GM19455 (cell line): ENCODE measurements around the gene APC2.
A peak's percentile ranks its signal among the peaks of the same experiment; 100 is the strongest.
"Not testable (repeated sequence)": the region's sequence is repeated elsewhere in the genome, so short reads cannot be mapped to it uniquely, and the experiment has no call there.

ENCODE experiments used
- ATAC-seq: cut with Tn5 transposase; IDR thresholded peaks from one replicate; pipeline ENCODE4 v1.9.1; 2021; ENCODE audit not compliant: unreplicated experiment

The APC2 gene

DNA sequence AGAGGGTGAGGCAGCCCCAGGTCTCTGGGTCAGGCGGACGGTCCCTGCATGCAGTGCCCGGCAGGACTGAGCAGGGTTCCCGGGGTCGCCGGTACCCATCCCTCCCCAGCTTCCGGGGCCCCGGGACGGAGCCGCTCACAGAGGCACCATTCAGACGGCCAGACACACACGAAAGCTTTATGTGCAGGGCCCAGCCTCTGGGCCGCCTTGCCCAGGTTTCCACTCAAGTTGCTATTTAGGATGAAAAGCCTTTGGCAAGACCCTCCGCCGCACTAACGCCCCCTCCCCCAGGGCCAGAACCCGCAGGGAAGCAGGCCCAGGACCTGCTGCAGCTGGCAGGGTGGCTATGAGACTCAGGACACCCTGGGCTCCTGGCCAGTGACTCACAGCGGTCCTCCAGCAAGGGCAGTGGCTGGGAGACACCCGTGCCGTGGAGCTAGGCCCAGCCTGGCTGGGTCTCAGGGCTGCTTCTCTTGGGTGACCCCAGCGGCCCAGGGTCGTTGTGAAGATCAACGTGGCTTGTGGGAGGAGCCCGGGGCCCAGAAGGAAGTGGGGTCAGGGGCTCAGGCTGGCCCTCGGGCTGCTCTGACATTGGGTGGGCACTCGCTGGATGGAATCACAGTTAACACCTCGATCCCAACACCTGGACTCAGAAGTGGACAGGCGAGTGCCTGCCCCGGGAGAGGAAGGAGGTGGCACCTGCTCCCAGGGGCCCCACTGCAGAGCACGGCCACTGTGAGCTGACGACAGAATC lies 24.3 kb downstream of the APC2 start:
- no peak for ATAC-seq

DNA sequence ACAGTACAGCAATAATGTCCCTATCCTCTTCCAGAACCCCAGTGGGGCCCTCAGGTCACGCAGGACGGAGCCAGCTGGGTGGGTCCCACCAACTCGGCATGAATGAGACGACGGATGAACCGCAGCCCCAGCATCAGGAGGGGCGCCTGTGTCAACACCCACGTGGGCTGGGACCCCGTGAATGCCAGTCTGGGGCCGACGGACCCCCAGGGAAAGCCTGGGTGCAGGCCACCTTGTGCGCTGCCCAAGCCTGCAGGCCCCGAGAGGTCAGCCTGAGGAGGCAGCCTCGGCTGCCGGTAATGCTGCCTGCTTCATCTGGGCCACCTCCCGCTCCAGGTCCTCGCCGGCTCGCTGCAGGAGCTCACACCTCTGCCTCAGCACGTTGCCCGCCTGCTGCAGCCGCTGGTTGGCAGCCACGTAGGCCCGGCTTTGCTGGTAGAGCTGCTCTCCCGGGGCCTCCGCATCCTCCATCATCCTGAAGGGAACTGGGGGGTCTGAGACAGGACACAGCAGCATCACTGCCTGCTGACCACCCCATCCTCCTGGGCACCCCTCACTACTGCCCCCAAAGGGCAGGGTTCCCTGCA lies 24.9 kb downstream of the APC2 start:
- ATAC-seq = no peak

DNA sequence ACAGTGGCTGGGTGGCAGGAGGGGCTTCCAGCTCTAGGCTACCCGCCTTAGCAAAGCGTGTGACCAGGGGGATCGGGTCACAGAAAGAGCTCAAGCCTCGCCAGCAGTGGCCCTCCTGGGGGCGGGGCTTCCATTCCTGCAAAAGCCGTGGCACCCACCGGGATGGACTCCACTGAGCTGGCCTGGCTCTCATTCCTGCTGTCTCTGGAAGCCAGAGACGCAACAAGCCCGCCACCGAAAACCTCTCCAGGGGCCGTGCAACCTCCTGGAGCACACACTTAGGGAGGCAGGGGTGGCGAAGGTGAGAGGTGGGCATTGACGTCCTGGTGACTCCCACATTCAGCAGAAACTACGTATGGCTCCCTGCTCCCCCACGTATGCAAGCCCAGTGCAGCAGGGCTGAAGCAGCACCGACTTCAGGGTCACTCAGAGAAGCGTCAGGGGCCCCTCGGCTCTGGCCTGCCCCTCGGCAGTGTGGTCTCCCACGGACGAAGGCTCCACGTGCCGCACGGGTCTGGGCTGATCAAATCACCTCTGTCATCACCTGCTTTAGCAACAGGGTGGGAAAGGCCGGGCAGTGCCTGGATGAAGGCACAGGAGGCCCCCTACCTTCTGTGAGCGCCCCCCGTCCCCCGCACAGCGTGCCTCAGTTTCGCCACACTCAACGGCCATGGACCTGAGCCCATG lies 26.0 kb downstream of the APC2 start:
- no peak for ATAC-seq

DNA sequence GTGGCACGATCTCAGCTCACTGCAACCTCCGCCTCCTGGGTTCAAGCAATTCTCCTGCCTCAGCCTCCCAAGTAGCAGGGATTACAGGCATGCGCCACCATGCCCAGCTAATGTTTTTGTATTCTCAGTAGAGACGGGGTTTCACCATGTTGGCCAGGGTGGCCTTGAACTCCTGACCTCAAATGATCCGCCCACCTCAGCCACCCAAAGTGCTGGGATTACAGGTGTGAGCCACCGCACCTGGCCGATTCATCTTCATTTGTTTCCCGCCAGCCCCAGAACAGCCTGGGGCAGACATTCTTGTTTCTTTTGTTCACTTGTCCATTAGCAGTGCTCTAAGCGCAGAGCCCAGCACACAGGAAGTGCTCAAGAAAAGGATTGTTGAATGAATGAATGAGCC lies 27.1 kb downstream of the APC2 start:
- not testable (repeated sequence) for ATAC-seq

DNA sequence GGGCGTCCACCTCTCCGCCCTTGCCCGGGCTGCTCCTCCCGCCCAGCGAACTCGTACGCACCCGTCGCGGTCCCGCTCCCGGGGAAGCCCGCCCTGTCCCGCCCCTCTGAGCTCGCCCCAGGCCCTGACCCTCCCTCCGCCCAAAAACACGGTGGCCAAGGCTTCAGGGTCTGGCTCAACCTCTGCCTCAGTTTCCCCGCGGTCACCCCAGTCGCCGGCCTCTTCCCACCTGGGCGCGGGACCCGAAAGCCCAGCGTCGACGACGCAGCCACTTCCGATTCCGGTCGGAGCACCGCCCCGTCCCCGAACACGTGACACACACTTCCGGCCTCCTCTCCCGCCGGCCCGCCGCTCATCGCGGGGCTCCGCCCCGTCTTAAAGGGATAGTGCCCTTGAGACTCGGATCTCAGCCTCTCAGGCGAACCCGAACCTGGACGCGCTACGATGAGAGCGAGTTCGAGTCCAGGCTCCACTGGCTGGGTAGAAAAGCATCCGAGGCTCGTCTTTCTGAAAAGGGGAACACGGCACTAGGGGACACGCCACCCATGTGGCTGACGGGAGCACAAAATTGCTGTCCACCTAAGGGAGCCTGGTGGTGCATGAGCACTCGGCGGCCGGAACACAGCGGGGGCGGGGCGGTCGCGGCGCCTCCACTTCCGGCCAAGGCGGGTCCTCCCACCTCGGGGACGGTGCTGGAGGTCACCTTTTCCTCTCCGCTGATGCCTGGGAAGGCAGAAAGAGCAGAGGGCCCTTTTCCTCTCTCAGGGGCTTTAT lies 29.2 kb downstream of the APC2 start, which contains the start of gene C19orf25:
Gene C19orf25 (minus strand): TSS at position 282 of the 774 bp plus-strand sequence. CDS start 312 bp downstream, outside the sequence.
- peak; percentile 86 for ATAC-seq

DNA sequence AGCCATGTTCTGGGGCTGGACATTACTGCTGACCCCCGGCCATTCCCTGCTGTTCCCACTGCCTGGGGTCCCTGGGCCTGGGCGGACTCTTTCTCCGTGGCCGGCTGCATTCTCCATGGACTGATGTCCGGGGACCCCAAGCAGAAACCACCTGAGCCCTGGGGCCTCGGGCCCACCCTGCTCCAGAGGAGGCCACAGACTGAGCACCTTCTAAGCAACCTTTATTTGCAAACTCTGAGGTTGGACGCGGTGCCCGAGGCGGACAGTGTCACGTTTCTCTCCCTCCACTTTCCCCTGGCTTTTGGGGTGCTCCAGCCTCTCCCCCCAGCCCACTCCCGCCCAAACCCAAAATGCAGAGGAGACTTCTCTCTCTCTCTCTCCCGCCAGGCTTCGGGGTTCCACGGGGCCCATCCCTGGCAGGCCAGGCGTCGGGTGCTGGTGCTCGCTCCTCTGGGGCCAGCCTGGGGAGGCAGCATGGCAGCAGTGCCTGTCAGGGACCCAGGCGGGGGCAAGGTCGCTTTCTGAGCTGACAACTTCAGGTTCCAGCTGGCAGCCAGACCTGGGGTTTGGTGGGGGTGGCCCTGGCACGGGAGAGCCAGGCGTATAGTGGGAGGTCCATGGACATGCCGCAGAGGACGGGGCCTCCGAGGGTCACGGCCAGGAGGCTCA lies 31.4 kb downstream of the APC2 start:
- ATAC-seq = no peak

DNA sequence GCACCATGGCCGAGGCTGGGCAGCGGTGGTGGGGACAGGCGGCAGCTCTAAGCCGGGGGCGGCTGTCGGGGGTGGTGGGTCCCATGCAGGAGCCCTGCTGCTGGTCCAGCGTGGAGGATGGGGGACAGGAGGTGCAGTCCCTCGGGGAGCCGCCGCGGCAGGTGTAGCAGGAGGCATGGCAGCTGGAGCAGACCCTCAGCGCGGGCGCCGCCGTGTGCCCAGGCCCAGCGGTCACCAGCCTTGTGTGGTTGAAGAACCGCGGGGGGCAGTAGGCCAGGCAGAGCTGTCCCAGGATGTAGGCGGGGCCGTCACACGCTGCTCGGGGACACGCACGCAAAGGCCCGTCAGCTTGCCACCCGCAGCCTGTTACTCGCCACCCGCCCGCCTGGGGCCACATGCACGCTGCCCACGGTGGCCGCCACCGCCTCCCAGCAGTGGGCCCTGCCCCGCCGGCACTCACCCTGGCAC lies 32.0 kb downstream of the APC2 start:
- no peak for ATAC-seq

DNA sequence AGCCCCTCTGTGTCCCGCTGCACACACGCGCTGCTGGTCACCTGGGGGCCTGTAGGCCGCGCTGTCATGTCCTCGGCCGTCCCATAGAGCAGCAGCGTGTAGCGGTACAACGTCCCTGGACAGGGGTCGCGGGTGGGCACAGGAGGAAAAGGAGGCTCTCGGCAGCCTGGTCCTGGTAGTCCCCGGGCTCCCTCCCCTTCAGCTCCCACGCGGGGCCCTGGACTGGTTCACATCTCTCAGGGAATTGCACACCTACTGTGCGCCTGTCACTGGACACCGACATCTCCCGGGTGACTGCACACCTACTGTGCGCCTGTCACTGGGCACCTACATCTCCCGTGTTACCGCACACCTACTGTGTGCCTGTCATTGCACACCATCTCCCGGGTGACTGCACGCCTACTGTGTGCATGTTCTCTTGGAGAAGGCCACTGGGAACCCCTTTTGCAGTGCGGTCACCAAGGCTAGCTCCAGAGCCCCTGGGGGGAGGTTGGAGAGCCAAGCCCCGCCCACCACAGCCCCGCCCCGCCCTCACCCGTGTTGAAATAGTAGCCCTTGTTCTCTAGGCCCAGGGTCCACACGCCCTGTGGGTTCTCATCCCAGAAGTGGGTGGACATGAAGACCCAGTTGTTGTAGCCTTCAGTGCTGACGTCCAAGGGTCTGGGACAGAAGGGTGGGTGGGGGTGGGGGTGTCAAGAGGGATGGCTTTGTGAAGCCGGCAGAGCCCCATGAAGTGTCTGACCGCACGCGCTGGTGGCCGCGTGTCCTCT lies 32.6 kb downstream of the APC2 start:
- ATAC-seq = no peak

DNA sequence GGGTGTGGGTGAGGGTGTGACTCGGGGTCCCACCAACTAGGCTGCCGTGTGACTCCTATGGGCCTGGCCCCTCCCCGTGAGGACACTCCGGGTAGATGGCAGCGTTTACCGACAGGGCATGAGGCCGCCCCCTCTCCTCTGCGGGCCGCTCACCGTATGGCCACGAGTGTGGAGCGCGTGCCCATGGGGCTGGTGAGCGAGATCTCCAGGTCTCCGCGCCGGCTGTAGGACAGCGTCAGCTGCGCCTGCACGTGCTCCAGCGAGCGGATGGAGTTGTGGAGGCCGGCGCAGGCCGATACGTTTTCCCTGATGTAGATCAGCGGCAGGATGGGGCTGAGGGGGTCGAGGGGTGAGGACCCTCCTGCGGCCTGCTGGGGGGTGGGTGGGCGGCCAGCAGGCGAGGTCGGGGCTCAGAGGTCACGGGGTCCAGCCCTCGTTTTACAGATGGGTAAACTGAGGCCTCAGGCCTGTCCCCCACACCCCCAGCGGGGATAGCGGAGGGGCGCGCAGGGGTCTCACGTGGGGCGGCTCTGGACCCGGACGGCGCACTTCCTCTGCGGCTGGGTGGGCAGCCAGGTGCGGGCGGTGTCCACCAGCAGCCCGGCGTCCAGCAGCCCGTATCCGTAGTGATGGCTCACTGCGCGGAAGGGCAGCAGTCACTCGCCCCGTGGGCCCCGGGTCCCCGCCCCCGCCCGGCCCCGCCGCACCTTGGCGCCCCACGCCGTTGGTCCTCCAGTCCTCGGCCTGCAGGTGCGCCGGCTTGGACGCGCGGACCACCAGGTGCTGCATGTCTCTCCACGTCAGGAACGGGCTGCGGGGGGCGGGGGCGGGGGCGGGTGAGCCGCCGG lies 33.4 kb downstream of the APC2 start:
- no peak for ATAC-seq

DNA sequence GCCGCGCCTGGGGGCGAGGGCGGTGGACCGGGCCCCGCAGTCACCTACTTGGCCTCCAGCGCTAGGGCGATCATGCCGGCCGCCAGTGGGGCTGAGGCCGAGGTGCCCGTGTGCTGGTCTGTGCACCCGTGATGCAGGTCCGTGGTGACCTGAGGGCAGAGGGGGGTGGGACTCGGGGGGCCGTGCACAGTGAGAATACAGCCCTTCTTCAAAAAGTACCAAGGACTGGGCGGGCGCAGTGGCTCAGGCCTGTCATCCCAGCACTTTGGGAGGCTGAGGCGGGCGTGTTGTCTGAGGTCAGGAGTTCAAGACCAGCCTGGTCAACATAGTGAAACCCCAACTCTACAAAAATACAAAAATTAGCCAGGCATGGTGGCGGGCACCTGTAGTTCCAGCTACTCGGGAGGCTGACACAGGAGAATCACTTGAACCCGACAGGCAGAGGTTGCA lies 34.1 kb downstream of the APC2 start:
- ATAC-seq = no peak

DNA sequence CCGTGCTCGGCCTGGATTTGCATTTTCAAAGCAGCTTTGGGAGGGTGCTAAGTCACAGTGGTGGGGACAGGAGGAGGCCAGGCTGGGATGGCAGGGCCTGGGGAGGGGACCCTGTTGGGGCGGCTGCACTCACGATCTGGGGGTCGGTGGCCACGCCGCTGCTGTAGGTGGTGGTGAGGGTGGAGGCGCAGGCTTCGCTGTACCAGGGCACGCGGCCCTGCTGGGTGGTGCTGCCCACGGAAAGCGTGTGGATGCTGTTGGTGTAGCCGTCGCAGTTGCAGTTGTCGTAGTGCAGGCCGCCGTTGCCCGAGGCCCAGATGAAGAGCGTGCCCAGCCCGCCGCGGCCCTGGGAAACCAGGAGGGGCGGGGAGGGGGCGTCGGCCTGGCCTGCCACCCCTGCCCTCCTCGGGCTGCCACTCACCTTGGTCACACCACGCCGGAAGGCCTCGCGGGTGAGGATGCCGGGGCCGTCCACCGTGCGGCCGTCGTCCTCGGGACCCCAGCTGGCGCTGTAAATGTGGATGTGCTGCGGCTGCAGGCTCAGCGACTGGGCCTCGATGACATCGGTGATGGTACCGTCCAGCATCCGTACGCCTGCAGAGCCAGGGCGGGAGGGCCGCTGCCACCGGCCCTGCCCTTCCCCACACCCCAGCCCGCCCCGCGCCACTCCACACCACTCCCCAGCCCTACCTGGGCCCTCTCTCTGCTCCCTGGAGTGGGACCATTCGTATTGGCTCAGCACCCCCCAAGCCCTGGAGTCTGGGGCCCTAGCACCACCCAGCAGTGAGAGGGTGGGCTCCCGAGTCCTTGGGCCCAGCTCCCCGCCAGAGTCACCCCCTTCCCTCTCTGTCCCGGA lies 37.0 kb downstream of the APC2 start:
- ATAC-seq = no peak

DNA sequence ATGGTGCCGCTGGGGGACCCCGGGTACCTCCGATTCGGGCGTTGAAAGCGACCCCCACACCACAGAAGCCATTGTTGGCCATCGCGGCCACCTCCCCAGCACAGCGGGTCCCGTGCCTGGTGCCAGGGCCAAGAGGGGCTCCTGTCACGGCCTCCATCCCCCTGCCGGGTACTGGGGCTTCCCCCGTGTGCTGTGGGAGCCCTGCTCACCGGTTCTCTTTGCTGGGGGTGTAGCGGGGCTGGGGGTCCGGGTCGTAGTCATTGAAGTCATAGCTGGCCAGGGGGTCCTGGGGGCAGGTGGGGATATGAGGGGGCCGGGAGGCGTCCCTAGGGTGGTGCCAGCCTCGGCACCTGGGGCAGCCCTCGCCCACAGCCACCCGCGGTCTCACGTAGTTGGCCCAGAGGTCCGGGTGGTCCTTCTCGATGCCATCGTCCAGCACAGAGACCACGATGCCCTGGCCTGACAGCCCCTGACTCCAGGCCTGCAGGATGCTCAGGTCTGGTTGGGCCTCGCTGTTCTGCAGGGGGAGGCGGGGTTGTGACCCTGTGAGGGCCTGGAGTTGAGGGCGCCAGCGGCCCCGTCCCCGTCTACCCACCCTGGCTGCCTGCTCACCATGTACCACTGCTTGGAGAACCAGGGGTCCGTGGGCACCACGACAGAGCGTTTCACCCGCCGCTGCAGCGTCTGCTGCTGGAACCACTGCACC lies 37.8 kb downstream of the APC2 start:
- ATAC-seq = no peak

DNA sequence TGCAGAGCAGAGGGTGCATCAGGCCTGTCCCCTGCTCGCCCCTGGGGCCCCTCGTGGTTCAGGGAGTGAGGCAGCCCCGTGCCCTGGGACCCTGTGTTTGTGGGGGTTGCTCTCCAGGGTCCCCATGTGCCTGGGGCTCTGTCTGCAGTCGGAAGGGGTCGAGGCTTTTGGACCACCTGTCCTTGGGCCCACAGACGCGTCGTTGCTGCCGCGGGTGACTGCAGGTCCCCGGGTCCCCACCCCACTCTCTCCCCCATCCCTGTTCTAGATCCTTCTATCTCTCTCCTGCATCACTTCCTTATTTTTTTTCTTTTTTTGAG lies 38.3 kb downstream of the APC2 start:
- no peak for ATAC-seq

DNA sequence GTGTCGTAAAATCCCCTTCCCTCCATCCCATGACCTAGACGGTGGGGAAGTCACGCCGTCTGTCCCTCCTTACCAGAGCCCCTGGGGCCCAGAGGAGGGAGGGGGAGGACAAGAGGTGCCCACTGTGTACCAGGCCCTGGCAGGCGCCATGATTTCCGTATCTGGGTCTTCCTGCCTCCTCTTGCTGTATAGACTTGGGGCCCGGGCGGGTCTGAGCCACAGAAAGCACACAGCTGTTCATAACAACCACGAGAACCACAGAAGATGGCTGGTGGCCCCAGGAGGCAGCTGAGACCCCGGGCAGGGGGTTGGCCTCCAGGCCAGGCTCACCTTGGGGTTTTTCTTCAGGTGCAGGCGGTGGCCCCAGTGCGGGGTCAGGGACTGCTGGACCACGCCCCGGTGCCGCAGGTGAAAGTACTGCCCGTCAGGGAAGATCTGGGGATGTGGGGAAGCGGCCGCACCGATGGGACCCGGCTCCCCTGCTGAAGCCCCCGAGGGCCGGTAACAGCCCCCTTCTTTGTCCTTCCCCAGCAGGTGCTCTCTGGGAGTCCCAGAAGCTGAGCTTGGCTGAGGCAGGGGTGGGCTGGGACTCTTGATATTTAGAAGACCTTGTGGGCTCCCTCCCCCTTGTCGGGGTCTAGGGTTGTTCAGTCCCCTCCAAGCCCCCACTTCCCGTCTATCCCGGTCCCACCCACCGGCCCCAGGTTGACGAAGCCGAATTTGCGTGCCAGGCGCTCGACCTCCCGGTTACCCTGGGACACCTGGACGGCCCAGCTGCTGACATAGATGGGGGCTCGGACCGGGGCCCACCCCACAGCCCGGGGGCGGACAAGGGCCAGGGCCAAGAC lies 39.8 kb downstream of the APC2 start:
- no peak for ATAC-seq

DNA sequence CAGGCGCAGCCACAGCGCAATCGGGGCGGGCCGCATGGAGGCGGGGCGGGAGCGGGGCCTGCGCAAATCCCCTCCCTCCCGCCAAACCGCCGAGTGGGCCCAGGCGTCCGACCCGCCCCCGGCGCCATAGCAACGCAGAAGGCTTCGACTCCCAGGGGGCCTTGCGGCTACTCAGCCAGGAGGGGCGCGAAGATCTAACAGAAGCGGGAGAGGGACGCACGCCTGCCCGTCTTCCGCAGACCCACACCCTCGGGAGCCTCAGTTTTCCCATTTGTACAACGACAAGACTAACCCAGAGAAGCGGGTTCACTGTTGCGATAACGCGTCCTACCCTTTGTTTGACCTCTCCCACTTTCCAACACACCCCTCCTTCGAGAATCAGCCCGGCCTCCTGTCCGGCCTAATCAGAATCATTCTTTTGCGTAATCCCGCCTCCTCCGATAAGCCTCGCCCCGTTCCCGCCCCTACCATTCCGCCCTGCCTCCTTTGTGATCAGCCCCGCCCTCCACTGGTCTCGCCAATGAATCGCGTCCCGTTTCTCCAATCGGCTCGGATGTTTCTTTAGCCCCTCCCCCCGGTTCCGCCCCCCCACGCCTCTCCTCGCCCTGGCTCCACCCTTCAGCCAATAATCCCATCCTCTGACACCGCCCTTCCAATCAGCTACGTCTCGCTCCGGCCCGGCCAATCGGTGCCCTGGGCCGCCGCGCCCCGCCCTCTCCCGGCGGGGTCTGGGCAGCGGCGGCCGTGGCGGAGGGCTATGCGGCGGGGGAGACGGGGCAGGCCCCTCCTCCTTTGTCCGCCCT lies 40.6 kb downstream of the APC2 start, which contains the start of gene PCSK4:
Gene PCSK4 (minus strand): TSS at position 40 of the 803 bp plus-strand sequence. CDS start 4 bp downstream, at position 36.
- peak; percentile 71 for ATAC-seq
